Tibial nerve (tissue), 4 donors: ENCODE data around the gene CCDC180. TPM values are rescaled to one million over a fixed set of nuclear protein-coding genes. Genes with fewer than 3 reads are reported as not detected.

Experiments
- DNase-seq, 2 donors: peaks; one replicate each; pipeline ENCODE4 v3.0.0-alpha.2; 2019; ENCODE audit warnings: low spot score in 2 of 2
- H3K27ac ChIP-seq, 4 donors: fragments of 200-600 bp; sonication (generic) in 3 of 4; one replicate each; pipeline ENCODE4 v1.5.1; 2017 to 2019; ENCODE audit warnings: mild to moderate bottlenecking in 1 of 4
- H3K27me3 ChIP-seq, 2 donors: fragments of 200-600 bp; sonication (generic) in 1 of 2; one replicate each; pipeline versions ENCODE4 v1.5.1 to v1.6.0; 2017 to 2019
- H3K36me3 ChIP-seq, 3 donors: fragments of 200-600 bp; sonication (generic); one replicate each; pipeline ENCODE4 v1.5.1; 2018 to 2019
- H3K4me1 ChIP-seq, 4 donors: fragments of 200-600 bp; sonication (generic) in 3 of 4; one replicate each; pipeline ENCODE4 v1.5.1; 2017 to 2019
- H3K4me3 ChIP-seq, 4 donors: fragments of 200-600 bp; sonication (generic) in 3 of 4; one replicate each; pipeline ENCODE4 v1.5.1; 2017 to 2019; ENCODE audit warnings: mild to moderate bottlenecking in 1 of 4, moderate library complexity in 1 of 4
- H3K9me3 ChIP-seq, 4 donors: fragments of 200-600 bp; sonication (generic) in 3 of 4; one replicate each; pipeline ENCODE4 v1.5.1; 2017 to 2019
- CTCF ChIP-seq, 5 experiments: fragments of 200-600 bp in 3 of 5; fragments of 450-650 bp in 2 of 5; sonication (generic) in 3 of 5; IDR thresholded peaks; one replicate each; pipeline ENCODE4 v1.5.1; 2016 to 2019; ENCODE audit warnings: antibody characterized with exemption in 5 of 5, mild to moderate bottlenecking in 3 of 5, moderate library complexity in 2 of 5
- EP300 ChIP-seq, 2 donors: sonication (generic); formaldehyde crosslinking; IDR thresholded peaks; one replicate each; pipeline ENCODE4 v1.6.1; 2017; ENCODE audit warnings: antibody characterized with exemption in 2 of 2, mild to moderate bottlenecking in 1 of 2
- POLR2A ChIP-seq, 2 donors: fragments of 450-650 bp; IDR thresholded peaks; one replicate each; pipeline ENCODE4 v1.6.1; 2017; ENCODE audit warnings: antibody characterized with exemption in 2 of 2, mild to moderate bottlenecking in 2 of 2, moderate library complexity in 2 of 2
- WGBS, 2 donors: methylation state at CpG; one replicate each; pipeline ENCODE4 v1.1.5; 2018; 5-methylcytosine and 5-hydroxymethylcytosine counted together
- total RNA-seq, 4 donors: library from RNA; depleted of rRNA; stranded (reverse); fragments of >200 nt; gene quantifications; one replicate each; pipeline ENCODE4 v1.1.0, GENCODE V29; 2016

Gene CCDC180
- total RNA-seq, 4 donors from 2014 or later = 6.0 to 14.0 (median 11.7) TPM

- Histone ChIP-seq H3K36me3 (peaks cover 0 to 98% (median 0%) of the 10 kb centered on the region in 3 donors), H3K4me3 (no peak overlapping the region), H3K27ac (no peak overlapping the region), H3K9me3 (no peaks in the 10 kb centered on the region), H3K4me1 (no peaks in the 10 kb centered on the region), H3K27me3 (no peaks in the 10 kb centered on the region)
- WGBS, 2 donors = 81 to 89% methylated on average over 5 of the region's 5 CpGs
- TF ChIP-seq CTCF (IDR thresholded peaks at IDR 0.05) (no peak), POLR2A (IDR thresholded peaks at IDR 0.05) (no peak), EP300 (IDR thresholded peaks at IDR 0.05) (no peak)
- DNase-seq = no peak
Measured at GRCh38 chr9:97320080-97320642, 12.7 kb downstream of the CCDC180 start.

GRCh38 chr9:97321251-97321650 lies 13.8 kb downstream of the CCDC180 start:
- peaks cover 0 to 98% (median 0%) of the 10 kb centered on the region in 3 donors for H3K36me3 ChIP-seq
- no peaks in the 10 kb centered on the region for H3K27me3 ChIP-seq
- H3K4me1 ChIP-seq = no peaks in the 10 kb centered on the region
- no peaks in the 10 kb centered on the region for H3K9me3 ChIP-seq
- DNase-seq = no peak
- WGBS, 2 donors = 46 to 70% methylated on average over 1 of the region's 1 CpG
- no peak for TF ChIP-seq EP300 (IDR thresholded peaks at IDR 0.05)
- no peak for TF ChIP-seq CTCF (IDR thresholded peaks at IDR 0.05)
- no peak for TF ChIP-seq POLR2A (IDR thresholded peaks at IDR 0.05)
- no peak overlapping the region for H3K4me3 ChIP-seq
- H3K27ac ChIP-seq = no peak overlapping the region

- DNase-seq = no peak
- Histone ChIP-seq H3K36me3 (peaks cover 0 to 98% (median 0%) of the 10 kb centered on the region in 3 donors), H3K4me3 (no peak overlapping the region), H3K4me1 (no peaks in the 10 kb centered on the region), H3K9me3 (no peaks in the 10 kb centered on the region), H3K27ac (no peak overlapping the region), H3K27me3 (no peaks in the 10 kb centered on the region)
- TF ChIP-seq POLR2A (IDR thresholded peaks at IDR 0.05) = no peak
- TF ChIP-seq CTCF (IDR thresholded peaks at IDR 0.05) = no peak
- TF ChIP-seq EP300 (IDR thresholded peaks at IDR 0.05) = no peak
- WGBS, 2 donors = 60 to 64% methylated on average over 4 of the region's 4 CpGs
Measured at GRCh38 chr9:97321691-97322090, 14.2 kb downstream of the CCDC180 start.

- Histone ChIP-seq H3K27ac (no peak overlapping the region), H3K4me3 (no peak overlapping the region), H3K27me3 (no peaks in the 10 kb centered on the region), H3K36me3 (peaks cover 0 to 98% (median 0%) of the 10 kb centered on the region in 3 donors), H3K9me3 (no peaks in the 10 kb centered on the region), H3K4me1 (no peaks in the 10 kb centered on the region)
- TF ChIP-seq CTCF (IDR thresholded peaks at IDR 0.05) (no peak), EP300 (IDR thresholded peaks at IDR 0.05) (no peak)
- 68 to 72% methylated on average over 1 of the region's 1 CpG for WGBS, 2 donors
- no peak for DNase-seq
Measured at GRCh38 chr9:97322105-97322504, 14.6 kb downstream of the CCDC180 start.

- Histone ChIP-seq H3K27me3 (no peaks in the 10 kb centered on the region), H3K4me3 (no peak overlapping the region), H3K4me1 (no peaks in the 10 kb centered on the region), H3K27ac (no peak overlapping the region), H3K9me3 (no peaks in the 10 kb centered on the region), H3K36me3 (peaks cover 0 to 100% (median 3%) of the 10 kb centered on the region in 3 donors)
- no peak for TF ChIP-seq EP300 (IDR thresholded peaks at IDR 0.05)
- TF ChIP-seq CTCF (IDR thresholded peaks at IDR 0.05) = no peak
- no peak for TF ChIP-seq POLR2A (IDR thresholded peaks at IDR 0.05)
- WGBS, 2 donors = 92 to 94% methylated on average over 4 of the region's 5 CpGs
- DNase-seq = no peak
Measured at GRCh38 chr9:97324954-97325353, 17.5 kb downstream of the CCDC180 start.
